Right ventricle myocardium inferior (tissue), 1 donor: ENCODE results near the gene METTL25. TPM values are rescaled to one million over a fixed set of nuclear protein-coding genes. Genes with fewer than 3 reads are reported as not detected.

Experiments used
- ATAC-seq: fragments of 200-7000 bp; cut with Tn5 transposase; one replicate; pipeline ENCODE4 v1.9.1; 2020; ENCODE audit warnings: mild to moderate bottlenecking, moderate library complexity
- DNase-seq: peaks from one replicate; pipeline ENCODE4 v3.0.0; 2021; ENCODE audit errors: missing footprints
- intact Hi-C: fragments of 100-400 bp; cut with DNase I; formaldehyde crosslinking; loops from one replicate; pipeline ENCODE4 v1.11.0; 2022
- total RNA-seq: library from RNA; stranded (reverse); fragmentation: NEBNext Ultra II Directional; extraction: Animal tissue kit (Norgen Biotek cat#: 25700); gene quantifications from one replicate; pipeline ENCODE4 v1.2.1, GENCODE V29; 2021
- donor health status: DM: no; HTN: yes; CAD: no; lungs with severe emphysema.

The METTL25 gene
- total RNA-seq, 1 donor from 2014 or later = 15.0 TPM

DNA sequence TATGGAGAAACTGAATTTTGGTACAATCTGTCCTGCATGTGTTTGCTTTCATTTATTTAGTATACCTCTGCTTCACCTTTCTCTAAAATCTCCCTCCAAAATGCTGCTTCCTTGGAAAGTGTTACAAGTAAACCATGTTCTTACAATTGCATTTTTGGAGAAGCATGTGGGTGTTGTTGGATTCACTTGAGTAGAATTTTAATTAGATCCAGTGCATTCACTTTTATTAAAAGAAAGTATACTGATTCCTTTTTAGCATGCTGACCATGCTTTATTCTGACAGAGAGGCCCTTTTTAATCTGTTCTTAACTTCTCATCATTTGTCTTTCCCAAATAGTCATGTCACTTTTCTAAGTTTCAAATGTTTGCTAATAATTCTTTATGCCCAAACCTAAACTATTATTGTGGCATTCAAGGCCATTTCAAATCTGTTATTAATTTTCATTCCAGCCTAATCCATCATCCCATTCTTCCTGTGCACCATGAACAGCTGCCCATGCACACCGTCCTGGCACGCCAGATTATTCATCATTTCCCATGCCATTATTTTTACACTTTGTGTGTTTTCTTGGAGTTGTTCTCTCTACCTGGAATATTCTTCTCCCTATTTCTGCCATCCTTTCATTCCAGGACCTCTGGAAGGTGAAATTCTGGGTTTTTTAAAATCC is 90.7 kb downstream of the METTL25 start:
- intact Hi-C loops = no loop called here
- ATAC-seq = no peak

DNA sequence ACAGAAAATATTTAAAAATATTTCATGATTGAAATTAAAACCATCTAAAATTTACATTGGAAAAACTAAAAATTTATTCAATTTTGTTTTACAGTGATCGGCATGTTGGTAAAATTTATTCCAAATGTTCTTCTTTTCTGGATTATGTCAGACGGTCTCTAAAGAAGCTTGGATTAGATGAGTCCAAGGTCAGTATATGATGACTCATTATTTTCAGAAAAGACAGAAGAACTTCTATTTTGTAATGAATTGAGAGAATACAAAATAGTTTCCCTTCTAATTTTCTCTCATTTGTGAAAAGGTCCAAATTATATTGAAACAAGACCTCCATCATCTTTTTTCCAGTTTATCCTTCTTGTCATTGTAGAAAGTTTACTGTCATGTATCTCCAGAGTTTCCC is 98.3 kb downstream of the METTL25 start:
- ATAC-seq (no peak), DNase-seq (no peak)
- intact Hi-C loops = no loop called here

More for the DNA sequence above, 90.7 kb downstream of the METTL25 start:
- DNase-seq = no peak

DNA sequence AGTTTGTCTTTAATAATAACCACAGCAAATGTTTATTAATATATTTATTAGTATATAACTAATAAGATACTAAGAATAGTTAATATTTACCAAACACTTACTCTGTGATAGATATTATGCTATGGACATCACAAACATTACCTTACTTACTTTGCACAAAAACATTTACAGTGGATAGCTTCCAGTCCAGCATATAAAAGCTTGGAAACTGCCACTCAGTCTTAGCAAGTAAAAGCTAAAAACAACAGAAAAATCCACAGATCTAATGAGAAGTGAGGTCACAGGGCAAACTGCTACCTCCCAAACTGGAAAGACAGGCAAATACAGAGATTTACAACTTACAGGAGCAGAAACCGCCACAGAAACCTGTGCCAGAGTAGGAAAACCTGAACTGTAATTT is 99.8 kb downstream of the METTL25 start:
- intact Hi-C loops = no loop called here
- no peak for ATAC-seq
- DNase-seq = no peak

DNA sequence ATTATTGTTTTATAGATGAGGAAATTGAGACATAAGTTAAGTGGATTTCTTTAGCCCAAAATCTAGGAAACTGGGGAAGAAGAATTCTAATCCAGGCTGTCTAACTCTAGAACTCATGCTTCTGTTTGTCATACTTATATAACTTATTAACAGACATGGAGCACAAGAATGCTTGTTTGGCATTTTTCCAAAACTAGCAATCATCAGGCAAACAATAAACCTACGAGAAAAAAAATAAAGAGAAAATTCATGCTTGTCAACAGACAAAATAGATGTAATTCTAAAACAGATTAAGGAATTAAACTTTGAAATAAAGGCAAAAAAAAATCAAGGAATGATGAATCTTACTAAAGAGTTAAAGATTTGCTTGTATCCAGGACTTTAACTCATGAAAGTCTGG is 103.1 kb downstream of the METTL25 start:
- intact Hi-C loops = no loop called here
- no peak for DNase-seq
- ATAC-seq = no peak

DNA sequence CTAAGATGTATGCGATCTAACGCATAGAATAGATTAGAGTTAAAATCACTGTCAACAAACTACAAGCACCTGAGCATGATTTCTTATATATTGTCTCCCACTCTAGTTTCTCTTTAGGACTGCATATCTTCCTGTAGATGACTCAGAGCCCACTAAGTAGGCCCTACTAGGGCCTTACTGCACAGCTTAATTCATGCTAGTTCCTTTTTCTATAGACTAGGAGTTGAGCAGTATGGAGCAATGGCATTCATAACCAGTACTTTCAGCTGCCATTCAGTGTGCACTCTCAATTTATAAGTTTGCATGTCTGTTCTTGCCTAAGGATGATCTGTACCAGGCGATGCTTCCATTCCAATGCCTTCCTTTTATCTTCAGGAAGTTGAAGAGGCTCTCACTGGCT is 103.5 kb downstream of the METTL25 start:
- DNase-seq (no peak), ATAC-seq (no peak)
- intact Hi-C loops = no loop called here

DNA sequence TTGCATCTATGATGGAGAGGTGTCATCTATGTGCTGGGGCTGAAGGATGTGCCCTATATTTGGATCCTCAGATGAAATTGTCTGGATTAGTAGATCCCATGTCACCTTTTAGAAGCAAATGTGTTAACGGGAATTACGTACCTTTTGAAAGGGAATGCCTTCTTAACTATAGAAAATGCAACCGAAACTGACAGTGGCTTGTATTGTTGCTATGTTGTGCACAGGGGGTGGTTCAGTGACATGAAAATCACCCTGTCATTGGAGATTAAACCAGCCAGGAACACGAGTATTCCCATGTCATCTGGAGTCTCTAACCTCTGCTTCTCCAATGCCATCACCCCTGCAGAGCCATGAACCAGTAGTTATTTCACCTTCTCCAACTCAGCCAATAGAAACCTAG is 110.2 kb downstream of the METTL25 start:
- DNase-seq (no peak), ATAC-seq (no peak)
- intact Hi-C loops = no loop called here

DNA sequence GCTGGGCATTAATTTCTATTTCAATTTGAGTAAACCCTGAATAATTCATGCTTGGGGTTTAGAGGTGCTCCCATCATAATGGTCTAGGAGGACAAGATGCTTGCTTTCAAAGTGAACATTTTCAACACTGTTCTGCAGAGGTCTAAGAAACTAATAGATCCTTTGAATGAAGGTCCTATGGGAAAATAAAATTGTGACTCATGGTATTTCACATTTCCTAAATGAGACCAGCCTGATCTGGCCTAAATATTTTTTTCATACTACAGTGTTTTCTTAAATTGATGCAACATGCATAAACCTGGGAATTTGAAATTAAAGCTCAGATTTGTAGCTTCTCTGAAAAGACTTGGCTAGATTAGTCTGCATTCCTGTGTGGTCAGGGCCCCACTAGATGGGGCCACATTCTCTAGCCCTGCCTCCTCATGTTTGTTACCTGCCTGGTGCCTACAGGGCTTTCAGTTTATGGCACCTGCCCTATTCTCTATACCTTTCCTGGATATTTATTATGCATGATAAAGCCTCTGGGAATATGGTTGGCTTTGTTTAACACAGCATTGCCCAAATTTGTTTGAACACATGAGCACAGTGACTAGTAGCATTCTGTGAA is 112.7 kb downstream of the METTL25 start:
- DNase-seq (no peak), ATAC-seq (no peak)
- intact Hi-C loops = no loop called here

DNA sequence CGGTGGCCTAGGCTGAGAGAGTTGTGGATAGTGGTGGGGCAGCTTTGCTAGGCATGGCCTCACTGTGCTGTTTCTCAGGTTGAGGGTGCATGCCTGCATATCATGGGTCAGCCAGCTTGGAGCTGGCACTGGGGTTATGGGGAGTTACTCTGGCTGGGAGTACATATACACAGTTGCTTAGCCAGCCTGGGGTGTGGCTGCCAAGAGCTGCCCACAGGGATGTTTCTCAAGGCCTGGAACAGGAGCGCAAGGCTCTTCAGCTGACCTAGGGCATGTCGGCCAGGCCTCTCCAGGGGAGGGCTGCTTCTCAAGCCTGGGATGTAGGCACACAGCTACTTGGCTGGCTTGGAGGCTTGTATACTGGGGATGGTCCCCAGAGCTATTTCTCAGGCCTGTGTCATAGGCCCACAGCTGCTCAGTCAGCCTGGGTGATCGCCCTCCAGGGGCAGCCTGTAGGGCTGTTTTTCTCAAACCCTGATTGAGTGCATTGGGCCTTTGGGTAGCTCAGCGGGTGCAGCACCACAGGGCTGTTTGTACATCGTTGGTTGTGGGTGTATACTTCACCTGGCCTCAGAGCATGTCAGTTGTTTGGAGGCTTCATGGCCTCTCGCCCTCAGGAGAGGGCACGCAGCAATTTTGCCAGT is 114.9 kb downstream of the METTL25 start:
- DNase-seq (peak; percentile 27), ATAC-seq (no peak)
- intact Hi-C loops = no loop called here

DNA sequence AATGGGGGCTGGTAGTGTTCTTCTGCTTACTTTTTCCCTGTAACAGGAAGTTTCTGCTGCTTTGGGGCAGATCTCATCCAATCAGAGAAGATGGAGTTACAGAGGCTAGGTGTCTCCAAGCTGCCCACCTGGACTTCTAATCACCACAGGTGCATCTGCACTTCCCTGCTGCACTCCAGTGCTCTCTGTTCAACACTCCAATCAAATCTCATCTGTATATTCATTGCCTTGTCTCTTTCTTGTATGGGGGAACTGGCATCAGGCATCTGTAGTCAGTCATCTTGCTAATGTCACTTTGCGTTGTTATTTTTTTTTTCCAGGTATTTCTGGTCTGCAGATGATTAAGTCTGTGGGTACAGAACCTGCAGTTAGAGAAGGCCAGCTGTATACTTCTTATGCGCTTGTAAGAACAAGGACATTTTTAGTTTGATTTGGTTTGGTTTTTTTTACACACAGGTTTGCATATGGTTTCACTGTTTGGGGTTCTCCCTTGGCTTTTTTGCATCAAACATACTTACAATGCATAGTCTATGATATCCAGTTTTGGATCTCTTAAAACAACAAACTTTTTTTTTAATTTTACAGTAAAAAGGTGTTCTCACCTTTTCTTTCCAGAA is 116.0 kb downstream of the METTL25 start:
- DNase-seq (no peak), ATAC-seq (no peak)
- intact Hi-C loops = no loop called here

DNA sequence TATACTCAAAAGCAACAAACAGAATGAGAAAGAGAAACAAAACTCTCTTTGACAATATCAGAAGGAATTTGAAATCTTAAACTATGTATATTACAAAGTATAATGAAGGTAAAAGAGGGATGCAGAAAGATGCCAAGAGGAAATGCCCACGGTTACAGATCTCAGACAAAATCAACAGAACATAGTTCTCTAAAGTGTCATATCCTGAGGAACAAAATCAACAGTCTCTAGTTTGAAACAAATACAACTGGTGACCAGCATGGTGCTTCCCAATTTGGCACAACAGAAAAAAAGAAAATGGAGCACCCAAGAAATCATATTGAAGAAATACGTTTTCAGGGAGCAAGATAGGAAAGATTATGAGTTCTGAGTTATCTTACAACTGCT is 116.5 kb downstream of the METTL25 start:
- ATAC-seq = no peak
- no peak for DNase-seq
- intact Hi-C loops = no loop called here

DNA sequence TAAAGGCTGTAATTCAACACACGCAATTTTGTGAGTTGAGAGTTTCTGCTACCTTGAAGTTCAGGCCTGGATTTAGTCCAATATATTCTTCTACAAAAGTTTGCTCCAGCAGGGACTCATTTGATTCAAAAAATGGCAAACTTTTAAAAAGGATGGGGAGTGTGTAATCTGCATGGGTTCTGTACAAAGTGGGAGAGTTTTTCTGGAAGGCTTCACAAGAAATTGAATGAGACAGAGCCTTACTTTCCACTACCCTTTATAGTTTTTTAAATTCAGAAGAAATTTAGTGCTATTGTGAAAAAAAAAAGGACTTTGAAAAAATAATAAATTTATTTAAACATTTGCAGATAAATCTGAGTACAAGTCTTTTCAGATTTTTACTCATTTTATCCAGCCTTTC is 116.9 kb downstream of the METTL25 start:
- ATAC-seq = no peak
- intact Hi-C loops = no loop called here
- DNase-seq = no peak

DNA sequence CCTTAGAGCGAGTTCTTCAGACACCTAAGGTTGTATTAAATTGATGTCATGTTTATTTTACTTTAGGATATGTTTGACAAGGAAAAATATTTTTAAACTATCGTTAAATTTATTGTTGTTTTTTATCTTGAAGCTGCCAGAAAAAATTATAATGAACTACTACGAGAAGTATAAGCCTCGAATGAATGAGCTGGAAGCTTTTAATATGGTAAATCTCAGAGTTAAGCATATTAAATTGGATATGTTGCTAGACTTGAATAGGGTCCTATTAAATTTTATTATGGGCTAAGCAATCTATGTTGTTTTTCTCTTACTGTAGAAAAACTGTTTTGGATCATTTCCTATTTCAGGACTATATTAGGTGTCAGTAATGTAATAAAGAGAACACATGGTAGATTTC is 118.2 kb downstream of the METTL25 start:
- intact Hi-C loops = no loop called here
- no peak for ATAC-seq

DNA sequence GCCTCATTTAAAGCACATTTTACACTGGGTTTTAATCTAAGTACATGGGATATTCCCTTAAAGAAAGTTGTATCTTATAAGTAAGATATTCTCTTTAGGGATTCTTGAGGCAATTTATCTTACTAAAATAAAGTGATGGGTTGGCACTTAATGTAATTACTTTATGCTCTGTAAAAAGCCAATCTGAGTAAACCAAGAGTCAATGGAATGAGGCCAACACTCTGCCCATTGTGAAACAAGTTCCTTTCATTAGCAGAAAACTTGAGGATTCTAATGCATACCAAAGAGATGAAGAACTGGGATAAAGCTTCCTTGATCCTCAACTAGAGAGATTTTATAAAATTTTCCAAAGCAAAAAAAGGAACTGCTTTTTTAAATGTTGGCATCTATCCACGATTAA is 121.2 kb downstream of the METTL25 start:
- DNase-seq (no peak), ATAC-seq (no peak)
- intact Hi-C loops = no loop called here

More for the DNA sequence above, 118.2 kb downstream of the METTL25 start:
- DNase-seq = no peak

DNA sequence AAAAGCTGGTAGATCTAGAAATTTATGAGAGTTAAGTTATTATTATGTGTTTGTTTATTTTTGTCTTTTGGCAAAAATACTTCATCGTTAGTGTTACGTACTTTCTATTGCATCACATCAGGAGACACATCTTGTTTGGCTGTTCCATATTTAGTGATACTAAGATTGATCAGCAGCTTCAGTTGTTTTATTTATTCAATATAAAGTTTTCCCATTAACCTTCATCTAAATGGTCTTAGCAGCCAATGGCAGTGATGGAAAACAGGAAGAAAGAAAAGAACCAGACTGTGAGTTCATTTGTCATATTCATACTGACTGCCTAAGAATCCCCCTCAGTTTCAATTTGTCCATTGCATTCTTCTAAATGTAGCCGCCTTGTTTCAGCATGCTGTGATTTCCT is 122.3 kb downstream of the METTL25 start:
- no peak for DNase-seq
- intact Hi-C loops = no loop called here
- ATAC-seq = no peak

DNA sequence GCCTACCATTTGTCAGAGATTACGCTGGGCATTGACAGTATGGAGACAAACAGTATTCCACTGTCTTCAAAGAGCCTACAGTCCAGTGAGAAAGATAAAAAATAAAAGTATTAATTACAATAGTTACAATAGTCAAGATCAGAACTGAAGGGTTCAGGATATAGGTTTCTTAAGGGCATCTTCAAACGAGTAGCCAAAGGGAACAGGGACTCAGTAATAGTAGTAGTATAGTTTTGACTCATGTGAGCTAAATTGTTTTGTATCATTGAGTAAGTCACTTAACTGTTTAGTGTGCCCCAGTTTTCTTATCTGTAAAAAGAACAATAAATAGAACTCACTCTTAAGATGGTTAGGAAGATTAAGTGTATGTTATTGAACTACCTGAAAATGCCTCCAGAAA is 123.6 kb downstream of the METTL25 start:
- no peak for ATAC-seq
- intact Hi-C loops = no loop called here
- no peak for DNase-seq

DNA sequence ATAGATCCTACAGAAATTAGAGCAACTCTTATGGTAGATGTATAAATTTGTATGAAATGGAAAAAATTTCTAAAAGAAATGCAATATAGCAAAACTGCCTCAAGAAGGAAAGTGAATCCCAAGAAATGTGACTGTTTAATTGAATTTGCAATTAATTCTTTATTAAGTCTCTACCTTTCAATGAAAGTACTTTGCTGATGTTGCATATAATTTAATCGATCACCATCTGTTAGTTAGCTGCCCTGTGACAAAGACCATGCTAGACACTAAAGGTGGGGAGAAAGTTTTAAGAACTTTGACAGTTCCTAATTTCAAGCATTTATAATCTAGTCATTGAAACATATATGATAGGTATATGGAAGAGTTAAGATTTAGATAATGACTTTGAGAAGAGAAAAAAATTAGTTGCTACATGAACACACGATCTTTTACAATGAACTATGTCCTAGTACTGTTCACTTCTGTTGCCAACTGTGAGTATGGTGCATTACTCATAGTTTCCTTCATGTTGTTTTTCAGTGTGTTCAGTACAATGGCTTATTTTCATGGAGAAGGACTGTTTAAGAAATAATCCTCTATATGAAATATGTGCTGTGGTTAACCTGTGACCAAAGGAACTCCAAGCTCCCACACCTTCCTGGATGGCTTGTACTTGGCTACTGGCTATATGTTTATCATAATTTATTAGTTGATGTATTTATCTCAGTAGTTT is 128.4 kb downstream of the METTL25 start:
- ATAC-seq = no peak
- intact Hi-C loops = no loop called here
- no peak for DNase-seq

DNA sequence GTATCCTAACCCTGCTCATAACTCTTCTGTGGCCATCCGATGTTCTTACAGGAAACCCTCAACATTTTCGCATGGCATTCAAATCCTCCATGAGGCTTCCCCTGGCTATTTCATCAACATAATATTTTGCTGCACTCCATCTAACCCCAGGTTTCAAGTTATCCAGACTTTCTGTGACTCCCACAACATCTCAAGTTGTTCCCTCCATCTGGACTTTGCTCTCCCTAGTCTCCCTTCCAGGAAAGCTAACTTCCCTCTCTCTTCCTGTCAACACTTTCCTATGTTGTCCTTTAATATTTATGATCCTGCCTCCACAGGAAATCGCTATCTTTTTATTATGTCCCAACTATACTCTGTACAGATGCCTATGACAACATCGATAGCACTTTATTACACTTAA is 146.1 kb downstream of the METTL25 start:
- ATAC-seq = no peak
- intact Hi-C loops = no loop called here
- DNase-seq = no peak

DNA sequence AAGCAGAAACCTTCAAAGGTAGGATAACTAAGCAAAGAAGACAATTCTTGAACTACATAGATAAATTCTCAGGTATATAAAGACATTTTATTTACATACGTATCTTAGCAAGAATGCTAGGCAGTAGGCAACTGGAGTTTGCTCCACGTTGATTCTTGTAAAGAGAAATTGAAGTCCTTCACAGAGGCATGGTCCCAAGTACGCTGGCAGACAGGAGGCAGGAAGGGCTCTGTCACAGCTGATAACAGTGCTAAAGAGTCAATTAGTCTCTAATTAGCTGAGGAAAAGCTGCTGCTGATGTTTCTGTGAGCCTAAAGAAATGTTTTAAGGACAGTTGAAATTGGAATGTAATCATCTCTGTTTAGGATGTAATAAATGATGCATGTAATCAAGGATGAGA is 146.8 kb downstream of the METTL25 start:
- ATAC-seq (no peak), DNase-seq (no peak)
- intact Hi-C loops = no loop called here

DNA sequence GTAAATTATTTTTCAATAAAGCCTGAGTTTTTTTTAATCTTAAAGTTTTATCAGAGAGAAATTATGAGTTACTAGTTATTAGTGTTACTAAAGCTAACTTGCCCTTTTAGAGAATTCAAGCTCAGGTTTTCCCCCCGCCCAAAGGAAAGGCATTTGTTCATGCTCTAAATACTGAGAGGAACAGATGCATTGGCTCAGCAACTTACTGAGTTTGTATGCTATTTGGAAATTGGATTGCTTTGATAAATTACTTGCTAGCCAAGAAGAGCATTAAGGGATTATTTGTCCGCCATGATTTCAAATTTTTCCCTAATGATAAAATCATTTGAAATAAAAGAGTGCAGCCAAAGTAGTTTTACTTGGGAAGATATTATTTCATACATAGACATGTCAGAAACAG is 149.4 kb downstream of the METTL25 start:
- intact Hi-C loops = no loop called here
- ATAC-seq (no peak), DNase-seq (no peak)

DNA sequence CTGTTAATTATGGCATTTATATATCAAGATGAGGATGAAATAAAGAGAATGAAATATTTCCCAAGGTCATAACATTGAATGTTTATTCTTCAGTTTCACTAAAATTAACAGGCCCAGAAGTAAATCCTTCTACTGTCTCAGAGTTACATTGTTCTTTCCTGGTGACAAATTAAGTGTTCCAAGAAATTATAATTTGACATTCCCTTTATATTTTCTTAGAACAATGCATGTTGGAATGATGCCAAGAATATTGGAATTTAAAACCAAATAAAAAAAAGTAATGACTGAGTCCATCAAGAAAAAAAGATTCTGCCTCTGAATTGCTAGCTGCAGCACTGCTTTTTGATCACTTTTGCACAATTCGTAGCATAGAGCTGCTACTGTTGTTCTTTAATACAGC is 152.1 kb downstream of the METTL25 start:
- ATAC-seq (no peak), DNase-seq (no peak)
- intact Hi-C loops = no loop called here
